IMR-90 (cell line): ENCODE measurements around the gene ODAD3. TPM values are rescaled to one million over a fixed set of nuclear protein-coding genes. Genes with fewer than 3 reads are reported as not detected.

ENCODE experiments used
- ATAC-seq: fragments of 200-7000 bp; cut with Tn5 transposase; 2 replicates; pipeline ENCODE4 v1.9.1; 2020; ENCODE audit warnings: low read depth, mild to moderate bottlenecking, moderate library complexity
- BruUV-seq: library from RNA; stranded (reverse); fragments of 400-500 nt; replicated peaks from 2 replicates; lab custom pipeline; 2021; lab: Mats Ljungman, UMichigan
- CTCF ChIA-PET: fragments of 300-600 bp; formaldehyde crosslinking; extraction: SDS; loops from one replicate; lab custom pipeline; 2021; ENCODE audit warnings: antibody characterized with exemption; lab: Yijun Ruan, JAX
- POLR2A ChIA-PET: fragments of 300-600 bp; sonication (Branson Sonifier 250); formaldehyde crosslinking; loops from one replicate; lab custom pipeline; 2022; ENCODE audit warnings: antibody characterized with exemption; ENCODE audit not compliant: unreplicated experiment; lab: Charles Lee
- DNase-seq: peaks from one replicate; pipeline ENCODE4 v3.0.0; 2013
- H2AFZ ChIP-seq: replicated peaks from 2 replicates; pipeline ENCODE3; 2013; ENCODE audit warnings: low read length, mild to moderate bottlenecking; ENCODE audit not compliant: poor library complexity
- H2AK5ac ChIP-seq: 2 replicates; pipeline ENCODE4 v1.6.1; 2013; ENCODE audit warnings: low read depth, low read length, inconsistent platforms
- H2AK9ac ChIP-seq: replicated peaks from 2 replicates; pipeline ENCODE3; 2013; ENCODE audit warnings: mild to moderate bottlenecking, low read depth, low read length, moderate library complexity; ENCODE audit not compliant: poor library complexity
- H2BK120ac ChIP-seq: 2 replicates; pipeline ENCODE4 v1.6.1; 2013; ENCODE audit warnings: low read depth, low read length, inconsistent platforms
- H2BK15ac ChIP-seq: 3 replicates; pipeline ENCODE4 v1.6.1; 2013; ENCODE audit warnings: low read depth, low read length, inconsistent platforms
- H2BK20ac ChIP-seq: 2 replicates; pipeline ENCODE4 v1.6.1; 2013; ENCODE audit warnings: low read depth, mild to moderate bottlenecking, inconsistent platforms, low read length, moderate library complexity
- H2BK5ac ChIP-seq: 2 replicates; pipeline ENCODE4 v1.6.1; 2013; ENCODE audit warnings: mild to moderate bottlenecking, low read depth, low read length, inconsistent platforms; ENCODE audit not compliant: poor library complexity, severe bottlenecking
- H3K14ac ChIP-seq: replicated peaks from 2 replicates; pipeline ENCODE4 v1.6.1; 2013; ENCODE audit warnings: low read depth, low read length, inconsistent platforms
- H3K18ac ChIP-seq: 2 replicates; pipeline ENCODE4 v1.6.1; 2013; ENCODE audit warnings: low read depth, low read length, control low read depth
- H3K23ac ChIP-seq: 2 replicates; pipeline ENCODE4 v1.6.1; 2013; ENCODE audit warnings: low read depth, low read length, inconsistent platforms
- H3K27ac ChIP-seq: 2 replicates; pipeline ENCODE4 v1.5.1; 2013; ENCODE audit warnings: mild to moderate bottlenecking, control low read depth, low read length; ENCODE audit not compliant: insufficient read depth
- H3K27me3 ChIP-seq: 2 replicates; pipeline ENCODE4 v1.6.1; 2013; ENCODE audit warnings: low read length; ENCODE audit not compliant: control insufficient read depth, insufficient read depth
- H3K36me3 ChIP-seq: 2 replicates; pipeline ENCODE4 v1.6.1; 2013; ENCODE audit warnings: low read length, mixed read lengths; ENCODE audit not compliant: control insufficient read depth, insufficient read depth
- H3K4ac ChIP-seq: 2 replicates; pipeline ENCODE4 v1.6.1; 2013; ENCODE audit warnings: low read depth, low read length, inconsistent platforms
- H3K4me1 ChIP-seq: 2 replicates; pipeline ENCODE4 v1.6.1; 2013; ENCODE audit warnings: low read length, mixed read lengths; ENCODE audit not compliant: control insufficient read depth, insufficient read depth
- H3K4me2 ChIP-seq: 2 replicates; pipeline ENCODE4 v1.6.1; 2013; ENCODE audit warnings: low read depth, mild to moderate bottlenecking, control low read depth, low read length, moderate library complexity
- H3K4me3 ChIP-seq: 2 replicates; pipeline ENCODE4 v1.5.1; 2013; ENCODE audit warnings: low read depth, mild to moderate bottlenecking, control low read depth, low read length, moderate library complexity; ENCODE audit not compliant: insufficient read depth
- H3K56ac ChIP-seq: 2 replicates; pipeline ENCODE4 v1.6.1; 2013; ENCODE audit warnings: low read length, inconsistent platforms; ENCODE audit not compliant: insufficient read depth; ENCODE audit errors: extremely low read depth
- H3K79me1 ChIP-seq, 2 experiments: 2 replicates each; pipeline ENCODE4 v1.6.1; 2013; ENCODE audit warnings: low read length in 2 of 2, inconsistent platforms in 1 of 2, low read depth in 1 of 2
- H3K9ac ChIP-seq: 2 replicates; pipeline ENCODE4 v1.6.1; 2013; ENCODE audit warnings: low read depth, low read length, control low read depth
- H3K9me1 ChIP-seq: 2 replicates; pipeline ENCODE4 v1.6.1; 2013; ENCODE audit warnings: low read length, inconsistent platforms; ENCODE audit not compliant: insufficient read depth
- H3K9me3 ChIP-seq: 2 replicates; pipeline ENCODE4 v1.6.1; 2013; ENCODE audit warnings: low read length; ENCODE audit not compliant: control insufficient read depth, insufficient read depth
- H4K20me1 ChIP-seq: 2 replicates; pipeline ENCODE4 v1.6.1; 2013; ENCODE audit warnings: low read length, inconsistent platforms; ENCODE audit not compliant: insufficient read depth
- H4K5ac ChIP-seq: 2 replicates; pipeline ENCODE4 v1.6.1; 2013; ENCODE audit warnings: mild to moderate bottlenecking, low read depth, low read length, control low read depth
- H4K8ac ChIP-seq, 2 experiments: 2 replicates each; pipeline ENCODE4 v1.6.1; 2013; ENCODE audit warnings: low read depth in 2 of 2, low read length in 2 of 2, control low read depth in 1 of 2, inconsistent platforms in 1 of 2
- H4K91ac ChIP-seq: 2 replicates; pipeline ENCODE4 v1.6.1; 2013; ENCODE audit warnings: low read depth, low read length, inconsistent platforms; ENCODE audit not compliant: insufficient read depth
- CTCF ChIP-seq: conservative IDR thresholded peaks from 2 replicates; pipeline ENCODE4 v1.5.1; 2012; ENCODE audit warnings: mild to moderate bottlenecking, low read depth, low read length, improper control_type of control experiment
- MAFK ChIP-seq: IDR thresholded peaks from 2 replicates; pipeline ENCODE4 v1.6.1; 2012; ENCODE audit warnings: low read depth, low read length, improper control_type of control experiment
- WGBS, 2 experiments: methylation state at CpG; one replicate each; pipeline versions ENCODE4 v1.1.5 to v1.1.7; 2013; ENCODE audit warnings: missing lambda C conversion rate in 2 of 2; ENCODE audit not compliant: insufficient read length in 1 of 2; ENCODE audit errors: extremely low coverage in 2 of 2; 5-methylcytosine and 5-hydroxymethylcytosine counted together
- dilution Hi-C: fragments of 300-500 bp; cut with HindIII; formaldehyde crosslinking; loops from one replicate; pipeline ENCODE4 v1.14.3; 2018; ENCODE audit warnings: low sequenced_read_pairs; ENCODE audit not compliant: unreplicated experiment
- in situ Hi-C: fragments of 300-500 bp; cut with MboI; formaldehyde crosslinking; loops from 3 replicates; pipeline ENCODE4 v1.14.3; 2019; ENCODE audit warnings: low sequenced_read_pairs, inconsistent platforms, mixed read lengths
- intact Hi-C: fragments of 100-400 bp; cut with micrococcal nuclease; formaldehyde crosslinking; loops from 2 replicates; pipeline ENCODE4 v1.10.0; 2022
- polyA plus RNA-seq, 3 experiments: library from polyadenylated mRNA; depleted of rRNA; stranded (reverse); fragments of >200 nt; gene quantifications; 2 replicates each; pipeline ENCODE4 v1.2.3, GENCODE V29; 2012; ENCODE audit warnings: low replicate concordance in 1 of 3
- total RNA-seq: library from RNA; depleted of rRNA; stranded (reverse); fragments of >200 nt; gene quantifications from 2 replicates; pipeline ENCODE4 v1.2.3, GENCODE V29; 2012

The ODAD3 gene
- total and polyA plus RNA-seq, 2 of the 4 experiments (the other 2 are of a cell fraction) = under 0.01 to 0.44 TPM

GRCh38 chr19:11481534-11482383 is 46.8 kb upstream of the ODAD3 start:
- peaks cover 48% of the 10 kb centered on the region for H3K27me3 ChIP-seq
- intact Hi-C loops = loop anchor here (1.0 to 5.0 kb wide), 4 partner anchors 101 to 344 kb away; no protein-coding TSS in a partner anchor
- dilution Hi-C loops = no loop called here
- no peak overlapping the region for H2BK20ac ChIP-seq
- in situ Hi-C loops = no loop called here
- peak overlapping the region; percentile 49 for H3K4me3 ChIP-seq
- H3K9ac ChIP-seq = no peak overlapping the region
- peak overlapping the region; percentile 66 for H2AK9ac ChIP-seq
- WGBS, 2 experiments = 7% methylated on average over 30 of the region's 50 CpGs; no CpG with 5 or more reads in 1 of the 2 experiments
- H3K36me3 ChIP-seq = 0 out of 2 replicates have a peak, but pooled peaks cover 2% of the 10 kb centered on the region
- H2BK15ac ChIP-seq = no peak overlapping the region
- H3K4me2 ChIP-seq = peak overlapping the region; percentile 60
- DNase-seq = peak; percentile 85
- ChIA-PET CTCF (interaction anchor here (0.6 to 1.7 kb wide), 8 partner anchors 13 to 195 kb away, joined by 3 to 11 read pairs (median 5); partner anchors contain the start of genes ODAD3 and PRKCSH), POLR2A (interaction anchor here (0.9 kb wide), 1 partner anchor 188 kb away, joined by 4 read pairs; no protein-coding TSS in a partner anchor)
- no peak overlapping the region for H3K18ac ChIP-seq
- no peaks in the 10 kb centered on the region for H4K20me1 ChIP-seq
- no peak overlapping the region for H3K14ac ChIP-seq
- H3K56ac ChIP-seq = no peak overlapping the region
- H3K27ac ChIP-seq = no peak overlapping the region
- no peak overlapping the region for H2BK120ac ChIP-seq
- BruUV-seq = no TSS peak
- H3K9me3 ChIP-seq = no peaks in the 10 kb centered on the region
- no peak for TF ChIP-seq MAFK
- TF ChIP-seq CTCF = 0 out of 2 replicates have a peak, but pooled peaks have one; percentile 3
- H2AK5ac ChIP-seq = no peak overlapping the region
- no peak overlapping the region for H4K5ac ChIP-seq
- no peak overlapping the region for H4K91ac ChIP-seq
- no peaks in the 10 kb centered on the region for H3K9me1 ChIP-seq
- no peak overlapping the region for H3K4ac ChIP-seq
- H2AFZ ChIP-seq = peak overlapping the region; percentile 81
- peak; percentile 93 for ATAC-seq
- no peak overlapping the region for H2BK5ac ChIP-seq
- H3K79me1 ChIP-seq = no peaks in the 10 kb centered on the region
- no peak overlapping the region for H4K8ac ChIP-seq
- H3K4me1 ChIP-seq = peaks cover 2% of the 10 kb centered on the region; the same call in 1 of the 2 replicates
- no peak overlapping the region for H3K23ac ChIP-seq
